Esophagus (tissue), 2 donors: ENCODE measurements around the gene SYTL3. TPM values are rescaled to one million over a fixed set of nuclear protein-coding genes. Genes with fewer than 3 reads are reported as not detected.
"Not testable (repeated sequence)": the region's sequence is repeated elsewhere in the genome, so short reads cannot be mapped to it uniquely, and the experiment has no call there.

ENCODE experiments used
- H3K27ac ChIP-seq, 2 donors: one replicate each; pipeline ENCODE4 v1.5.1; 2013; ENCODE audit warnings: low read depth in 2 of 2, mild to moderate bottlenecking in 2 of 2, inconsistent platforms in 1 of 2, low read length in 1 of 2, moderate library complexity in 1 of 2
- H3K27me3 ChIP-seq, 2 donors: one replicate each; pipeline ENCODE4 v1.6.1; 2013; ENCODE audit warnings: low read length in 2 of 2, control low read depth in 1 of 2, mild to moderate bottlenecking in 1 of 2; ENCODE audit not compliant: insufficient read depth in 2 of 2, control insufficient read depth in 1 of 2
- H3K36me3 ChIP-seq, 2 donors: one replicate each; pipeline ENCODE4 v1.6.1; 2013; ENCODE audit warnings: low read length in 1 of 2; ENCODE audit not compliant: control insufficient read depth in 2 of 2, insufficient read depth in 2 of 2
- H3K4me1 ChIP-seq, 2 donors: one replicate each; pipeline ENCODE4 v1.6.1; 2013; ENCODE audit warnings: low read length in 1 of 2; ENCODE audit not compliant: control insufficient read depth in 2 of 2, insufficient read depth in 2 of 2
- H3K4me3 ChIP-seq, 2 donors: one replicate each; pipeline ENCODE4 v1.5.1; 2013; ENCODE audit warnings: low read length in 2 of 2, mild to moderate bottlenecking in 2 of 2, low read depth in 1 of 2, moderate library complexity in 1 of 2
- H3K9me3 ChIP-seq, 2 donors: one replicate each; pipeline ENCODE4 v1.6.1; 2013; ENCODE audit warnings: mild to moderate bottlenecking in 2 of 2, low read depth in 1 of 2, low read length in 1 of 2, moderate library complexity in 1 of 2; ENCODE audit not compliant: control insufficient read depth in 2 of 2, insufficient read depth in 1 of 2
- WGBS, 2 donors: extraction: QIAGEN DNeasy Blood & Tissue Kit; methylation state at CpG; one replicate each; pipeline ENCODE4 v1.1.7; 2013; 5-methylcytosine and 5-hydroxymethylcytosine counted together
- polyA plus RNA-seq, 2 donors: library from polyadenylated mRNA; stranded (reverse); fragments of 200-250 nt; gene quantifications; one replicate each; pipeline ENCODE4 v1.2.3, GENCODE V29; 2013
- donor health status: healthy with polysubstance abuse.
- donor health status: Bipolar disorder and iron deficiency.

SYTL3 gene
- polyA plus RNA-seq, 2 donors, result 2.4 to 2.6 TPM

GRCh38 chr6:158684745-158685324 lies 35.0 kb downstream of the SYTL3 start:
- Histone ChIP-seq H3K36me3 (no peaks in the 10 kb centered on the region), H3K4me3 (no peak overlapping the region), H3K27me3 (no peaks in the 10 kb centered on the region), H3K4me1 (peaks cover 0 to 5% of the 10 kb centered on the region in 2 donors), H3K9me3 (no peaks in the 10 kb centered on the region), H3K27ac (no peak overlapping the region)
- WGBS, 2 donors, result 40 to 53% methylated on average over 5 of the region's 5 CpGs

- Histone ChIP-seq H3K27ac (peak overlapping the region; percentile 69 to 74), H3K9me3 (no peaks in the 10 kb centered on the region), H3K36me3 (no peaks in the 10 kb centered on the region), H3K4me3 (no peak overlapping the region), H3K27me3 (no peaks in the 10 kb centered on the region), H3K4me1 (peaks cover 0 to 5% of the 10 kb centered on the region in 2 donors)
- 55 to 60% methylated on average over 4 of the region's 4 CpGs for WGBS, 2 donors
Measured at GRCh38 chr6:158686311-158686710, 36.5 kb downstream of the SYTL3 start.

GRCh38 chr6:158686791-158687381 lies 37.0 kb downstream of the SYTL3 start:
- Histone ChIP-seq H3K36me3 (no peaks in the 10 kb centered on the region), H3K4me3 (no peak overlapping the region), H3K4me1 (peaks cover 0 to 5% of the 10 kb centered on the region in 2 donors), H3K27ac (peak overlapping the region; percentile 69 to 74), H3K9me3 (no peaks in the 10 kb centered on the region), H3K27me3 (no peaks in the 10 kb centered on the region)
- 64 to 71% methylated on average over 7 of the region's 7 CpGs for WGBS, 2 donors

GRCh38 chr6:158687506-158687905 lies 37.7 kb downstream of the SYTL3 start:
- Histone ChIP-seq H3K27ac (peak overlapping the region; percentile 35 to 61), H3K9me3 (no peaks in the 10 kb centered on the region), H3K4me1 (peaks cover 0 to 5% of the 10 kb centered on the region in 2 donors), H3K27me3 (no peaks in the 10 kb centered on the region), H3K4me3 (no peak overlapping the region), H3K36me3 (no peaks in the 10 kb centered on the region)
- 79 to 87% methylated on average over 4 of the region's 4 CpGs for WGBS, 2 donors

GRCh38 chr6:158688860-158689259 lies 39.0 kb downstream of the SYTL3 start:
- Histone ChIP-seq H3K9me3 (no peaks in the 10 kb centered on the region), H3K27me3 (no peaks in the 10 kb centered on the region), H3K4me1 (peaks cover 0 to 5% of the 10 kb centered on the region in 2 donors), H3K4me3 (no peak overlapping the region), H3K36me3 (no peaks in the 10 kb centered on the region), H3K27ac (no peak overlapping the region)
- 22 to 39% methylated on average over 1 of the region's 1 CpG for WGBS, 2 donors

- H3K27ac ChIP-seq, result no peak overlapping the region
- H3K9me3 ChIP-seq, result no peaks in the 10 kb centered on the region
- 90 to 91% methylated on average over 3 of the region's 3 CpGs for WGBS, 2 donors
- no peaks in the 10 kb centered on the region for H3K4me1 ChIP-seq
- H3K36me3 ChIP-seq, result no peaks in the 10 kb centered on the region
- H3K4me3 ChIP-seq, result no peak overlapping the region
- no peaks in the 10 kb centered on the region for H3K27me3 ChIP-seq
Measured at GRCh38 chr6:158694913-158695312, 45.1 kb downstream of the SYTL3 start.

GRCh38 chr6:158697811-158698210 lies 48.0 kb downstream of the SYTL3 start:
- H3K9me3 ChIP-seq, result no peaks in the 10 kb centered on the region
- no peaks in the 10 kb centered on the region for H3K27me3 ChIP-seq
- H3K4me1 ChIP-seq, result no peaks in the 10 kb centered on the region
- no peak overlapping the region for H3K4me3 ChIP-seq
- whole genome bisulfite sequencing, 2 donors, result 82 to 83% methylated on average over 2 of the region's 2 CpGs
- H3K27ac ChIP-seq, result no peak overlapping the region
- no peaks in the 10 kb centered on the region for H3K36me3 ChIP-seq

- Histone ChIP-seq H3K27ac (no peak overlapping the region), H3K4me1 (no peaks in the 10 kb centered on the region), H3K4me3 (no peak overlapping the region), H3K27me3 (no peaks in the 10 kb centered on the region), H3K36me3 (no peaks in the 10 kb centered on the region), H3K9me3 (no peaks in the 10 kb centered on the region)
- WGBS, 2 donors, result 88 to 90% methylated on average over 8 of the region's 8 CpGs
Measured at GRCh38 chr6:158698931-158699330, 49.1 kb downstream of the SYTL3 start.

GRCh38 chr6:158701268-158701667 lies 51.4 kb downstream of the SYTL3 start:
- not testable (repeated sequence) for H3K27ac ChIP-seq, H3K9me3 ChIP-seq, H3K4me1 ChIP-seq, H3K27me3 ChIP-seq, H3K36me3 ChIP-seq, H3K4me3 ChIP-seq
- 97 to 99% methylated on average over 3 of the region's 3 CpGs for WGBS, 2 donors
